KBM-7 (cell line): ENCODE measurements around the gene RNF220.

Source experiments
- DNase-seq: peaks from one replicate; pipeline ENCODE4 v3.0.0-alpha.2; 2015
- in situ Hi-C: fragments of 300-500 bp; cut with MboI; formaldehyde crosslinking; loops from 2 replicates; pipeline ENCODE4 v1.14.3; 2020; ENCODE audit warnings: low sequenced_read_pairs, low pct_unique_long_range_greater_than_20kb, mixed read lengths

The RNF220 gene

GRCh38 chr1:44675186-44675585 is 270.1 kb downstream of the RNF220 start:
- no peak for DNase-seq
- in situ Hi-C loops, result no loop called here

GRCh38 chr1:44676484-44677200 is 271.6 kb downstream of the RNF220 start:
- peak; percentile 89 for DNase-seq
- in situ Hi-C loops, result no loop called here

DNA sequence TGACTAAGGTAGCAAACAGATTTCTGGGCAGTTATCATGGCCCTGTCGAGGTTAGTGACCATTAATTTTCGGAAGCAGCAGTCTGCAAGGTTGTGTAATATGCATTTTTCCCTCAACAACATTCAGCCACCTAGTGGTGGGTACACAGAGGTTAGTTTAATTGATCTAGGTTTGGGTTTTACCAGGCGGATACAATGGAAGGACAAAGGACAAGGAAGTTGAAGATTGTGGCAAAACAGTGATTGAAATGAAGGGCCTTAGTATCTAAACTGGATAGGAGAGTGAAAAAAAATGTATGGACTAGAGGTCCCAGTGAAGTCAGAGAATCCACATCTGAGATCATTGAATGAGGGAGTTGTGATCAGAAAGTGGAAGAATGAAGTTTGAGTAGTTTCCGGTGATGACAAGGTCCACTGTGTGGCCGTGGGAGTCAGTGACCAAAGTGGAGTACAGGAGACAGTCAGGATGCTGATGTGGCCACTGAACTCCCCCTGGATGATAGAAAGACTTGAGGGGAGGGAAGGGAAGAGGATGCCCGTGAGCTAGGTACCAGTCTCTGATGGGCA is 272.2 kb downstream of the RNF220 start:
- in situ Hi-C loops, result no loop called here
- peak; percentile 69 for DNase-seq

GRCh38 chr1:44678120-44678519 is 273.1 kb downstream of the RNF220 start:
- in situ Hi-C loops, result no loop called here
- no peak for DNase-seq

GRCh38 chr1:44678626-44679025 is 273.6 kb downstream of the RNF220 start:
- no peak for DNase-seq
- in situ Hi-C loops, result no loop called here

DNA sequence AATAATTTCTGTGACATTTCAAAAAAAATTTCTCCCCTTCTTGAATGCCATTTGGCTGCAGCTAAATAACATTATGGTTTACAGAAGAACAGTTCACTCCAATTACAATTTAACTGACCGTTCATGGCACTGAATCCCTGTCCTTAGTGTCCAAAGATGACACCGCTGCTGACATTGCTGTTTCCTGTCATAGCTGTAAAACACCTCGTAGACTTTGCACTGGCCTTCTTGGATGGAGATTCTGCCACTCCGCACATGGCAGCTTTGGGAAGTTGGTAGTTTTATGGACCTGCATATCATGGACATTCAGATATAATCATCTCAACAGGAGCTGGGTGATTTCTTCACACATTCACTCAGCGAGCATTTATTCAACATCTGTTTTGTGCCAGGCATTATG is 274.4 kb downstream of the RNF220 start:
- in situ Hi-C loops, result no loop called here
- no peak for DNase-seq

GRCh38 chr1:44681905-44682882 is 277.1 kb downstream of the RNF220 start:
- in situ Hi-C loops, result no loop called here
- peak; percentile 33 for DNase-seq

GRCh38 chr1:44682883-44683265 is 277.8 kb downstream of the RNF220 start:
- in situ Hi-C loops, result no loop called here
- no peak for DNase-seq

- in situ Hi-C loops, result no loop called here
- peak; percentile 74 for DNase-seq
These were observed 279.5 kb downstream of the RNF220 start for GRCh38 chr1:44684525-44684924.

- DNase-seq, result no peak
- in situ Hi-C loops, result no loop called here
These were observed 280.2 kb downstream of the RNF220 start for GRCh38 chr1:44685218-44685617.

DNA sequence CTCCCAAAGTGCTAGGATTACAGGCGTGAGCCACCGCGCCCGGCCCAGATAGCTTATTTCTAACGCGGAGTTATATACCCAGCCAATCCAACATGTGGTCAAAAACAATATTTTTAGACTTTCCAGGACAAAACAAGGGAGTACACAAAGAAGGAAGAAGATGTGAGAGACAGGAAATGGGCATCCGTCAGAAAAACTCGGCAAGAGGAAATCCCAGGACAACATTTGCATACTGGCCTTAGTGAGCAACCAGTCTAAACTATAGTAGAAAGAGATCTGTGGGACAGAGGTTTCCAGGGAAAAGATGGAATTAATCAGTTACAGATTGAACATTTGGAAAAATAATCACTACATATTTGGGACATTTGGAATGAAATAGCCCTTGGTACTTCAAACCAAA is 280.8 kb downstream of the RNF220 start:
- DNase-seq, result no peak
- in situ Hi-C loops, result no loop called here

DNA sequence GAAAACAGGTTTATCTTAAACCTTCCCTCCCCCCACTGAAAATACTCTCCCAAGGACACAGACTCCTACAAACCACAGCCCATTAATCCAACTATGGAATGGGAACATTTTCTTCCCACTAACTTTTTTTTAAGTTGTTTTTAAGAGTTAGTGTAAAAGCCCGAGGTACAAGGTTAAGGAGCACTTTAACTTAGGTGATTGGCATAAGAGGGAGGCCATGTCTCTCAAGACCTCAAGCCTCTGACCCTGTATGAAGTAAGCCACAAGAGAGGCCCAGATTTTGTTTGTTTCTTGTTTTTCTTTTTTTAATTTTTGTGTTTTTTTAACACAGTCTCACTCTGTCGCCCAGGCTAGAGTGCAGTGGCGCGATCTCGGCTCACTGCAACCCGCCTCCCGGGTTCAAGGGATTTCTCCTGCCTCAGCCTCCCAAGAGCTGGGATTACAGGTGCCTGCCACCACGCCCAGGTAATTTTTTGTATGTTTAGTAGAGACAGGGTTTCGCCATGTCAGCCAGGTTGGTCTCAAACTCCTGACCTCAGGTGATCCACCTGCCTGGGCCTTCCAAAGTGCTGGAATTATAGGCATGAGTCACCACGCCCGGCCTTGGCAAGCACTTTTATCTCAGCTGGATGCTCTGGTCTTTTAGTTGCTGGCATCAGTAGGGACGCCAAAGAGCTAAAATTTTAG is 283.8 kb downstream of the RNF220 start:
- in situ Hi-C loops, result no loop called here

DNA sequence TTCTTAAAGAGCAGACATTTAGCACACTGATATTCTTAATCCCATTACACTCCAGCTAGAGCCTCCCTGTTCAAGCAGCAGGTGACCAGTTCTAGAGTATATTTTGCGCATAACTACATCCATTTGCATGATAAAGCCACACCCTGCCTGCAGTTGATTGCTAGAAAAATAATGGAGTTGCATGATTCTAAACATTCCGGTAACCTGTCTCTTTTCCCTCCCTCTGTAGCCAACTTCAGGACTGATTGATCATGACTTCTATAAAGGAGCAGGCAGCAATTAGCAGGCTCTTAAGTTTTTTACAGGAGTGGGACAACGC is 284.4 kb downstream of the RNF220 start:
- in situ Hi-C loops, result no loop called here
- DNase-seq, result no peak

More for the DNA sequence above, 283.8 kb downstream of the RNF220 start:
- DNase-seq, result no peak

DNA sequence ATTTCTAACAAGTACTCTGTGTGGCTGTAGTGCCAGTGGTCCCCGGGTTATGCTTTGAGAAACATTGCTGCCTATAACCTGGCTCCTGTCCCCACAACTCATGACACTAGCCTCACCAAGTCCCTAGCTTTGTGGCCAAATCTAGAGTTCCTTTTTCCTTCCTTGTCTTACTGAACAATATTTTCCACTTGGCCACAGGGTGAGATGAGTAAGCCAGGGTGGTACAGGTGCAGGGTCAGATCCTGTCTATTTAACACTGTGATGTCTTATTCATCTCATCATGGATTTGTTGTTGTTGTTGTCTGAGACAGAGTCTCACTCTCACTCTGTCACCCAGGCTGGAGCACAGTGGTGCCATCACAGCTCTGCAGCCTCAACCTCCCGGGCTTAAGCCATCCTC is 288.1 kb downstream of the RNF220 start:
- DNase-seq, result no peak

DNA sequence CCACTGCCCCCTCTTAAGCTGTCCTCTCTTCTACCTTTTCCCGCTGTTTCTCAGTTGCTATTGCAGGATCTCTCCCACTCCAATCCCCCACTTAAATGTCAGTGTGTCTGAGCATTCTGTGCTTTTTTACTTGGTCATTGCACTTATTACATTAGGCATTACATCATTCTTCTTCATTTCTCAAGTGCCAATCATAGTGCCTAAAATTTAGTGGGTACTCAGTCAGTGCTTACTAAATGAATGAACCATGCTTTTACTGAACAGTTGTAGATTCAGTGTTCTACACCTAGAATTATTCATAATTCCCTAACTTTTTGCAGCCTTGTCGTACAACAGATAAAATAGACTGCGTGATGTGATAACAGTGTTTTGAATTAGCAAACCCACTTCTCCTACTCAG is 288.8 kb downstream of the RNF220 start:
- no peak for DNase-seq
- in situ Hi-C loops, result no loop called here

More for the DNA sequence above, 288.1 kb downstream of the RNF220 start:
- in situ Hi-C loops, result no loop called here

GRCh38 chr1:44694863-44695478 is 289.9 kb downstream of the RNF220 start:
- in situ Hi-C loops, result no loop called here

DNA sequence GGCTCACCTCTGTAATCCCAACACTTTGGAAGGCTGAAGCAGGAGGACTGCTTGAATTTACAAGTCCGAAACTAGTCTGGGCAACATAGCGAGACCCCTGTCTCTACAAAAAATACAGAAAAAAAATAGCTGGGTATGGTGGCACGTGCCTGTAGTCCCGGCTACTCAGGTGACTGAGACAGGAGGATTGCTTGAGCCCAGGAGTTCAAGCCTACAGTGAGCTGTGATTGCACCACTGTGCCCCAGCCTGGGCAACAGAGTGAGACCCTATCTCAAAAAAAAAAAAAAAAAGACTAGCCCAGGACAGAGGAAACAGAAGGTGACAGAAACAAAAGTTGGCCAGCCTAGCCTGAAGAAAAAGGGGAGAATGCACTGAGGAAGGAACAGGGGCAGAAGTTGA is 290.6 kb downstream of the RNF220 start:
- in situ Hi-C loops, result no loop called here
- no peak for DNase-seq

More at GRCh38 chr1:44694863-44695478, 289.9 kb downstream of the RNF220 start:
- no peak for DNase-seq

DNA sequence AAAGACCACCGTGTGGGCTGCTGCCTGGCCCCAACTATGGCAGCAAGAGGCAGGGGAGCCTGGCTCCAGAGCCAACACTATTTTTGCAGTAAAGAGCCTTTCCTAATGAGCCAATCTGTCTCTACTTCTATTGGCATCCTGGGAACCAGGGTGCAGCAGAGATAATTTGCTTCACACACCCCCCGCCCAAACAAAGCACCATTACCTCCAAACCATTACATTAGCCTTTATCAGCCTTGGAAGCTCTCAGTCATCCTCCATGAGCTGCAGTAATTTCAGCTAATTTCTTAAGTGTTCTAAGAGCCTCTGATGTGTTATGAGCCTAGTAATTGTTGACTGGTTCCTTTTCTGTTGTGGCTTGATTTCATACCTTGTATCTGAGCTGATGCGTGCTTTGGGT is 291.0 kb downstream of the RNF220 start:
- no peak for DNase-seq
- in situ Hi-C loops, result no loop called here

DNA sequence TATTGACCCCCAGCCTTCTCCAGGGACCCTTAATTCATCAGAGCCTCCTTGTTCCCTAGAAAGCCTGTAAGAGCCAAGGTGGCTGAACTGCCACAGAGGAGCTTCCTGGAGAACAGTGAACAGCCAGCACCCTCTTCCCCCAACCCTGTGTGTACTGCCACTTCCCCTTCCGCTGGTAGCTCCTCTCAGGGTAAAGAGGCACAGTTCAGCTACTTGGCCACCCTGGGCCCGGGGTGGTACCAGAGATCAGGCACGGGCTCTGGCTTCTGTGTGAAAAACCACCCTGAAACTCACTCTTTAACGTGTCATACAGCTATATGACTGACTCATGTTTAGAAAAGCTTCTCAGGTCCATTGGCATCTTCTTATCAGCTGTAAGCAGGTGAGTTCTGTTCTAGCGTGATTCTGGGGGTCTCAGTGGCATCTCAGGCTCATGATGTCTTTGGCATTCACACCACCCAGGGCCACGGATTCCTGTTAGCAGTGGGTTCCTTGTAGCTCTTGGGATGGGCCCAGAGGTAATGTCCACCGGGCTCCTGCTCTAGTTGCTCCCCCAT is 291.8 kb downstream of the RNF220 start:
- in situ Hi-C loops, result no loop called here
- peak; percentile 29 for DNase-seq
